Lung (tissue), 12 donors: ENCODE results near the gene ENHO. TPM values are rescaled to one million over a fixed set of nuclear protein-coding genes. Genes with fewer than 3 reads are reported as not detected.

Source experiments
- ATAC-seq: fragments of 200-7000 bp; cut with Tn5 transposase; one replicate; pipeline ENCODE4 v1.9.1; 2020; ENCODE audit warnings: moderate number of reproducible peaks; ENCODE audit not compliant: insufficient read depth, low FRiP score
- DNase-seq, 3 donors: peaks; one replicate each; pipeline ENCODE4 v3.0.0-alpha.2; 2013 to 2017
- H3K27ac ChIP-seq, 2 donors: one replicate each; pipeline ENCODE4 v1.5.1; 2013; ENCODE audit warnings: mild to moderate bottlenecking in 2 of 2, moderate library complexity in 2 of 2, control low read depth in 1 of 2, inconsistent platforms in 1 of 2, low read depth in 1 of 2, low read length in 1 of 2
- H3K27me3 ChIP-seq, 3 donors: one replicate each; pipeline ENCODE4 v1.5.1; 2013; ENCODE audit warnings: low read length in 2 of 3; ENCODE audit not compliant: control insufficient read depth in 3 of 3, insufficient read depth in 3 of 3
- H3K36me3 ChIP-seq, 4 donors: one replicate each; pipeline ENCODE4 v1.5.1; 2013; ENCODE audit warnings: low read length in 4 of 4, mild to moderate bottlenecking in 1 of 4, moderate library complexity in 1 of 4; ENCODE audit not compliant: control insufficient read depth in 4 of 4, insufficient read depth in 4 of 4
- H3K4me1 ChIP-seq, 5 donors: one replicate each; pipeline ENCODE4 v1.5.1; 2013; ENCODE audit warnings: low read length in 5 of 5, mild to moderate bottlenecking in 2 of 5, moderate library complexity in 1 of 5; ENCODE audit not compliant: control insufficient read depth in 5 of 5, insufficient read depth in 5 of 5
- H3K4me3 ChIP-seq: one replicate; pipeline ENCODE4 v1.5.1; 2013; ENCODE audit warnings: mild to moderate bottlenecking, control low read depth, moderate library complexity
- H3K9ac ChIP-seq, 2 donors: one replicate each; pipeline ENCODE4 v1.5.1; 2013; ENCODE audit warnings: low read length in 2 of 2, control low read depth in 1 of 2; ENCODE audit not compliant: insufficient read depth in 1 of 2
- H3K9me3 ChIP-seq, 4 donors: one replicate each; pipeline ENCODE4 v1.5.1; 2013; ENCODE audit warnings: low read length in 3 of 4, mild to moderate bottlenecking in 1 of 4, moderate library complexity in 1 of 4; ENCODE audit not compliant: control insufficient read depth in 4 of 4, insufficient read depth in 3 of 4
- CTCF ChIP-seq: IDR thresholded peaks from 2 replicates; pipeline ENCODE4 v1.5.1; 2012; ENCODE audit warnings: mild to moderate bottlenecking; ENCODE audit errors: control extremely low read depth, extremely low read depth
- WGBS, 2 donors: extraction: QIAGEN DNeasy Blood & Tissue Kit; methylation state at CpG; one replicate each; pipeline ENCODE4 v1.1.7; 2013; 5-methylcytosine and 5-hydroxymethylcytosine counted together
- polyA plus RNA-seq, 2 donors: library from polyadenylated mRNA; stranded (reverse); fragments of 200-250 nt; gene quantifications; one replicate each; pipeline ENCODE4 v1.2.1, GENCODE V29; 2013
- total RNA-seq, 2 donors: library from RNA; depleted of rRNA in 1 of 2; stranded (reverse); fragments of >200 nt in 1 of 2; gene quantifications; one replicate each; pipeline ENCODE4 v1.2.1, GENCODE V29; 2014 to 2021
- donor health status: control.
- donor health status: control.
- donor health status: Bipolar disorder and iron deficiency.
- donor health status: healthy.
- donor health status: DM: yes; HTN: yes; CAD: no.

Gene ENHO
- total and polyA plus RNA-seq, 4 donors: 0.29 to 1.4 (median 0.70) TPM

GRCh38 chr9:34570809-34571480 is 48.2 kb upstream of the ENHO start:
- no peak for DNase-seq
- 78 to 85% methylated on average over 7 of the region's 7 CpGs for WGBS, 2 donors
- Histone ChIP-seq H3K27me3 (peaks cover 0 to 16% (median 2%) of the 10 kb centered on the region in 3 donors), H3K4me1 (peaks cover 0 to 73% (median 25%) of the 10 kb centered on the region in 5 donors), H3K27ac (no peak overlapping the region), H3K9ac (no peak overlapping the region), H3K4me3 (no peak overlapping the region), H3K36me3 (peaks cover 0 to 19% (median 0%) of the 10 kb centered on the region in 4 donors), H3K9me3 (no peaks in the 10 kb centered on the region)
- ATAC-seq: no peak
- TF ChIP-seq CTCF: no peak

- ATAC-seq: no peak
- DNase-seq: peak; percentile 82 to 94 (median 86)
- no peaks in the 10 kb centered on the region for H3K9me3 ChIP-seq
- TF ChIP-seq CTCF: no peak
- WGBS, 2 donors: 64 to 84% methylated on average over 11 of the region's 11 CpGs
- H3K9ac ChIP-seq: peak overlapping the region in 1 of 2 donors; percentile 7
- H3K36me3 ChIP-seq: peaks cover 0 to 19% (median 0%) of the 10 kb centered on the region in 4 donors
- peaks cover 0 to 69% (median 22%) of the 10 kb centered on the region in 5 donors for H3K4me1 ChIP-seq
- H3K4me3 ChIP-seq: no peak overlapping the region
- H3K27ac ChIP-seq: no peak overlapping the region
- H3K27me3 ChIP-seq: peaks cover 0 to 12% (median 2%) of the 10 kb centered on the region in 3 donors
These were observed 47.6 kb upstream of the ENHO start for GRCh38 chr9:34570376-34570775.

GRCh38 chr9:34568774-34569173 is 46.0 kb upstream of the ENHO start:
- H3K27me3 ChIP-seq: peaks cover 0 to 7% (median 0%) of the 10 kb centered on the region in 3 donors
- H3K9ac ChIP-seq: no peak overlapping the region
- H3K4me1 ChIP-seq: peaks cover 0 to 54% (median 10%) of the 10 kb centered on the region in 5 donors
- no peak overlapping the region for H3K4me3 ChIP-seq
- H3K36me3 ChIP-seq: peaks cover 0 to 20% (median 3%) of the 10 kb centered on the region in 4 donors
- ATAC-seq: no peak
- WGBS, 2 donors: 67 to 70% methylated on average over 12 of the region's 12 CpGs
- DNase-seq: no peak
- H3K9me3 ChIP-seq: no peaks in the 10 kb centered on the region
- no peak overlapping the region for H3K27ac ChIP-seq
- no peak for TF ChIP-seq CTCF

- 66 to 84% methylated on average over 7 of the region's 7 CpGs for WGBS, 2 donors
- H3K27ac ChIP-seq: no peak overlapping the region
- H3K9ac ChIP-seq: no peak overlapping the region
- ATAC-seq: no peak
- H3K4me3 ChIP-seq: no peak overlapping the region
- no peaks in the 10 kb centered on the region for H3K9me3 ChIP-seq
- DNase-seq: no peak
- H3K36me3 ChIP-seq: peaks cover 0 to 25% (median 6%) of the 10 kb centered on the region in 4 donors
- peaks cover 0 to 11% (median 0%) of the 10 kb centered on the region in 3 donors for H3K27me3 ChIP-seq
- H3K4me1 ChIP-seq: peaks cover 0 to 48% (median 10%) of the 10 kb centered on the region in 5 donors
- TF ChIP-seq CTCF: no peak
These were observed 45.3 kb upstream of the ENHO start for GRCh38 chr9:34568133-34568532.
